AG09309 (cell line): ENCODE results near the gene ABCB9.

ENCODE experiments used
- DNase-seq: peaks from one replicate; pipeline ENCODE4 v3.0.0-alpha.2; 2010; ENCODE audit warnings: low read depth
- H3K4me3 ChIP-seq: 2 replicates; pipeline ENCODE4 v1.5.1; 2011; ENCODE audit warnings: mild to moderate bottlenecking, low read depth, low read length, moderate library complexity; ENCODE audit not compliant: control insufficient read depth
- TF ChIP-seq, protein P1 (sequence below): IDR thresholded peaks from 2 replicates; pipeline ENCODE4 v1.5.1; 2011; ENCODE audit warnings: mild to moderate bottlenecking, low read depth, low read length, inconsistent platforms; ENCODE audit not compliant: insufficient read depth, control insufficient read depth; ENCODE audit errors: missing control alignments

The ABCB9 gene

GRCh38 chr12:122955156-122955555 lies 11.1 kb downstream of the ABCB9 start:
- no peak for DNase-seq
- H3K4me3 ChIP-seq: no peak overlapping the region
- TF ChIP-seq, protein P1, sequence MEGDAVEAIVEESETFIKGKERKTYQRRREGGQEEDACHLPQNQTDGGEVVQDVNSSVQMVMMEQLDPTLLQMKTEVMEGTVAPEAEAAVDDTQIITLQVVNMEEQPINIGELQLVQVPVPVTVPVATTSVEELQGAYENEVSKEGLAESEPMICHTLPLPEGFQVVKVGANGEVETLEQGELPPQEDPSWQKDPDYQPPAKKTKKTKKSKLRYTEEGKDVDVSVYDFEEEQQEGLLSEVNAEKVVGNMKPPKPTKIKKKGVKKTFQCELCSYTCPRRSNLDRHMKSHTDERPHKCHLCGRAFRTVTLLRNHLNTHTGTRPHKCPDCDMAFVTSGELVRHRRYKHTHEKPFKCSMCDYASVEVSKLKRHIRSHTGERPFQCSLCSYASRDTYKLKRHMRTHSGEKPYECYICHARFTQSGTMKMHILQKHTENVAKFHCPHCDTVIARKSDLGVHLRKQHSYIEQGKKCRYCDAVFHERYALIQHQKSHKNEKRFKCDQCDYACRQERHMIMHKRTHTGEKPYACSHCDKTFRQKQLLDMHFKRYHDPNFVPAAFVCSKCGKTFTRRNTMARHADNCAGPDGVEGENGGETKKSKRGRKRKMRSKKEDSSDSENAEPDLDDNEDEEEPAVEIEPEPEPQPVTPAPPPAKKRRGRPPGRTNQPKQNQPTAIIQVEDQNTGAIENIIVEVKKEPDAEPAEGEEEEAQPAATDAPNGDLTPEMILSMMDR: no peak

GRCh38 chr12:122951979-122952892 lies 14.0 kb downstream of the ABCB9 start:
- DNase-seq: no peak
- TF ChIP-seq, protein P1: peak; percentile 97
- no peak overlapping the region for H3K4me3 ChIP-seq

DNA sequence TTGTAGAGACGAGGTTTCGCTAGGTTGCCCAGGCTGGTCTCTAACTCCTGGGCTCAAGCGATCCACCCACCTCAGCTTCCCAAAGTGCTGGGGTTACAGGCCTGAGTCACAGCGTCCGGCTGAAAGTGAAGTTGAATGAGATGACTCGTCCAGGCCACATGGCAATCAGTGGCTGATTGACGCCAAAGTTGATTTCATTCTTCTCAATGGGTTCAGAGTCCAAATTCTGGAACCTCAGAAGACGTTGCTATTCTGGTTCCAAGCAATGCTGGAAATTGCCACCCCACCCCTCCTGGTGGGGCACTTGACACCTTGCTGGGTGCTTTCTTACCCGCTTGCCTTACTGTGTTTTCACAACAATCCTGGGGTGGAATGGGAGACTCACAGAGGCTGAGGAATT lies 14.9 kb downstream of the ABCB9 start:
- TF ChIP-seq, protein P1: no peak
- no peak overlapping the region for H3K4me3 ChIP-seq
- DNase-seq: no peak

DNA sequence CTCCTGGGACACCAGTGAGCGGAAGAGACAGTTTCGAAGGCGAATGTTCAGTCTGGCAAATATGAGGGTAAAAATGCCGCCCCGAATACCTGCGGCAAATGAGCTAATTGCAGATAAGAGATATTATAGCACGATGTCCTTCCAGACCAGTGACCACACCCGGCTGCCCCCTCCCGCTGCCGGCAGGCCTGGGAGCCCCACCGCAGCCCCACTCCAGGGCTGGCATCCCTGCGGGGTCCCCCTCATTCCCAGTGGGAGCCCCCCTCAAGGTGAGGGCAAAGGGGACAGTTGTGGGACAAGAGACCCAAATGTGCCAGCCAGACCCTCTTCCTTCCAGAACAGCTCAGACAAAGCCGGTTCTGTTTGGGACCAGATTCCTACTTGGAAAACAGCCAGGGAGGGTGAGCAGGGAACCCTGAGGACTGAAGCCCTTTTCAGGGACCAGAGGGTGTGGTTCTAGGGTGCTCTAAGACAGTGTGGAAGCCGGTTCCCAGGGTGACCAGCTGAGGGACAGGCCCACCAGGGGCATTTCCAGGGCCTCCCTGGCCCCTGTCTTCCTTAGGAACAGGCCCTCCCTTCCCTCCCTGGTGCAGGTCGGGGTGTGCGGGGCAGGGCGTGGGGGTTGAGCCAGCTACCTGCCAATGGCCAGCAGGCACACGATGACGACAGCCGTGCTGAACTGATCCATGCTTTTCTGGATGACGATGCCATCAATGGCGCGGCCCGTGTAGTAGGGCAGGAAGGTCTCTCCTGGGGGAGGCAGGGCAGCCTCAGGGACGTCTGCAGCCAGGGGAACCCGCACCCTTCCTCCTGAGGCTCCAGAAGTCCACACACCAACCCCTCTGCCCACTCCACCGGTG lies 16.2 kb downstream of the ABCB9 start:
- no peak for DNase-seq
- H3K4me3 ChIP-seq: no peak overlapping the region
- TF ChIP-seq, protein P1: no peak

GRCh38 chr12:122949405-122949804 lies 16.9 kb downstream of the ABCB9 start:
- no peak overlapping the region for H3K4me3 ChIP-seq
- TF ChIP-seq, protein P1: no peak
- no peak for DNase-seq

- DNase-seq: no peak
- TF ChIP-seq, protein P1: no peak
These were observed 17.7 kb downstream of the ABCB9 start for GRCh38 chr12:122948605-122949004.

More at GRCh38 chr12:122948605-122949004, 17.7 kb downstream of the ABCB9 start:
- H3K4me3 ChIP-seq: no peak overlapping the region
